HG03442 (cell line): Measurements from ENCODE around the gene GANC.

Experiments used
- ATAC-seq: cut with Tn5 transposase; IDR thresholded peaks from one replicate; pipeline ENCODE4 v1.9.1; 2021; ENCODE audit warnings: mild to moderate bottlenecking, moderate library complexity; ENCODE audit not compliant: unreplicated experiment

GANC gene

DNA sequence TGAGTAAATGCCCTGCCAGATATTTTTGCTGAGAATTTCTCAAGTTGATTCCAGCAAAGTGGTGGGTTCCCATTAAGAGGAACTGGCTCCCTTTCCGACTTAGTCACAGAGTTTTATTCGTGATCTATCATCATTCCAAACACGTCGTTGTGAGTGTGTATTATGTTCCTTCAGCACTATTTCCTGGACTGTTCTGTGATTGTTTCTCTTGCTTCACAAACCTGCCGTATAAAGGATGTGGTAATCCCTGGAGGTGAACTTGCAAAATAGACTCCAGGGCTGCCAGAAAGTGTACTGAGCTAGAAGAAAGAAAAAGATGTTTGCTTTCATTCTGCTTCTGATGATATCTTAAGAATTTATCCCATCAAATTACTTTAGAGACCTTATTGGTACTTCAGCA lies 71.8 kb downstream of the GANC start:
- ATAC-seq = no peak

DNA sequence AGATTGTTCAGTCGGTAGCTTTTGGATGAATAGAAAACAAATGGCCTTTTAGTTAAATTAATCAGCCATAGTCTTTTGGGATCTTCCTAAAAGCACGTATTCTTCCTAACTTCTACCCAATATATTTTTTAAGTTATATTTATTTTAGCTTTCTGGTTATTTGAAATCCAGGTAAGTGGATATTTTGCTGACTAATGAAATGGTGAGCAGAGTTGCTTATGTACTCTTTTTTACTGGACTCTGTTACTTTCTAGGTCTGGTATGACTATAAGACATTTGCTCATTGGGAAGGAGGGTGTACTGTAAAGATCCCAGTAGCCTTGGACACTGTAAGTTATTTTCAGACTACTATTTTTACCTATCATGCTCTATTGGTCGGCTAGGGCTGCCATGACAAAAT lies 72.5 kb downstream of the GANC start:
- ATAC-seq = no peak

DNA sequence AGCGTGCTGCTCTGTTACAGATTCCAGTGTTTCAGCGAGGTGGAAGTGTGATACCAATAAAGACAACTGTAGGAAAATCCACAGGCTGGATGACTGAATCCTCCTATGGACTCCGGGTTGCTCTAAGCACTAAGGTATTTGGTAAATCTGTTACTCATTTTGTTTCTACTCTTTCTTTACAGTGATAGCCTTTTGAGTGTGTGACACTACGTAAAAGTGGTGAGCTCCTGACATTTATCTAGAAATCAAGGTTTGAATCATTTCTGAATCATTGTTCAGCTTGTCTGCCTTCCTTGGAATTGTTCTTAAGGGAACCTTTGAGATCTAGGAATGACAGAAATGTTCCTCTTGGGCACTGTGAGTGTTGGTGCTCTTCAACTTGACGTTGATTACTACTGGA lies 75.1 kb downstream of the GANC start:
- ATAC-seq = no peak

DNA sequence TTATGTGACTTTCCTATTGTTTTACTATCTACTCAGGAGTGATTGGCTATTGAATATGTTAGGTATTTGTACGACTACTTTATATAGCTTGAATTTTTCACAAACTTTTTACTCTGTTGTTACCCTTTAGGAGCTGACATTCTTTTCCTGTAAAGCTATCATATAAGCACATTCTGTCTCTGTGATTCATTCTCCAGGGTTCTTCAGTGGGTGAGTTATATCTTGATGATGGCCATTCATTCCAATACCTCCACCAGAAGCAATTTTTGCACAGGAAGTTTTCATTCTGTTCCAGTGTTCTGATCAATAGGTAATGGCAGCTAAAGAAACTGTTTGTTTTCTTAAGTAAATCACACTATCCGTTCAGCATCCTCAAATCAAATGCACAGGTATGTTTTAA lies 76.2 kb downstream of the GANC start:
- ATAC-seq = no peak

DNA sequence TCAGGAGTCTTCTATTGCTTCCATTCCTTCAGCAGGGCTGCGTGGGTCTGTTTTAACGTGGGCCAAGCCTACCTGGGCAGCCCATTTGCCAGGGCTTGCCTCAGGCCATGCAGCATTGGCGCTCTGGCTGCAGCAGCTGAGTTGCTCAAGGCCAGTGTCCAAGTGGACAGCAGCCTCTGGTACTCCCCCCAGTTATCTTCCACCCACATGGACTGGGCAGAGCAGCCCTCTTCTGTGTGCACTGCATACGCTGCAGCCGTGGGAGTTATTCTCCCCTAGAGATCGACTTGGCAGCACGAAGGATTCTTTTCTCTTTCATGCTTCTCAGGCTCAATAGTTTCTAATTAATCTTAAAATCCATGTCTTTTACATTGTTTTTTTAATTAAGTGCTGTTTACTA lies 79.4 kb downstream of the GANC start:
- ATAC-seq = no peak

DNA sequence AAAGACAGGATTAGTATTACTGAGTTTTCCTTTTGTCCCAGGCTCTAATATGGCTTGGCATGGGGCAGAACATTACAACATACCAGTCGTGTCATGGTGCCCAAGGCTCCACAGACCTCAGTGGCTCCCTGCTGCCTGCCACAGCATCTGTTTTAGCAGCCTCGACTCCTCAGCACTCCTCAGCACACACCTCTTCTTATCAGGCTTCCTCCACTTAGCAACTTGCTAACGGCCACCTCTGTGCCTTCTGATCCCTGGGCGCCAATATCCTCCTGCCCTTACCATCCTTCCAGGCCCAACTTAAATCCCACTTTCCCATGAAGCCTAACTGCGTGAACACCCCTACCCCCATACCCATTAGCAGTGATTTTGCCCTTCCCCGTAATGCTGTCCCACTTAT lies 80.1 kb downstream of the GANC start:
- no peak for ATAC-seq

GRCh38 chr15:42354824-42355223 lies 81.8 kb downstream of the GANC start:
- ATAC-seq = no peak

DNA sequence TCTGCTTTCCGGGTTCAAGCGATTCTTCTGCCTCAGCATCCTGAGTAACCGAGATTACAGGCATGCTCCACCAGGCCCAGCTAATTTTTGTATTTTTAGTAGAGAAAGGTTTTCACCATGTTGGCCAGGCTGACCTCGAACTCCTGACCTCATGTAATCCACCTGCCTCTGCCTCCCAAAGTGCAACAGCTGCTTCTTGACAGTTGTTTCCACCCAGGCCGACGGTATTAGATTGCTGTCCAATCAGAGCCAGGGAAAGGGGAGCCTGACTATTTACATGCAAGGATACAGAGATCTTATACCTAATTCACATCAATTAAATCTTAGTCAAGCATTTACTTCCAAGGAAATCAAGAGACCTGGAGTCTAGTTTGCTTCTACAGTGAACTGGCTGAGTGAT lies 82.3 kb downstream of the GANC start:
- ATAC-seq = no peak

- ATAC-seq = no peak
These were observed 83.8 kb downstream of the GANC start for GRCh38 chr15:42356851-42357250.

GRCh38 chr15:42358141-42358540 lies 85.1 kb downstream of the GANC start:
- ATAC-seq = no peak

DNA sequence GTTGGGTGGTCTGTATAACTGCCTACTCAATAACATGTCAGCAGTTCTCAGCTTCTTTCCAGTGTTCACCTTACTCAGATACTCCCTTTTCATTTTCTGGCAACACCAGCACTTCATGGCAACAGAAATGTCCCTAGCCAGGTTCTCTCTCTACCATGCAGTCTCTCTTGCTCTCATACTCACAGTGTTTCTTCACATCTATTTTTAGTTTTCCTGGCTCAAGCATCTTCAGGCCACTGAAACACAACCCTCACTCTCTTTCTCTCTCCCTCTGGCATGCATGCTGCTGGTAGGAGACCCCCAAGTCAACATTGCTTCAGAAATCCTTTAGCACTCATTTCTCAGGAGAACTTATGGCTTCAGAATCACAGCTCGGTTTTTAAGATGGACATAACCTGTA lies 86.2 kb downstream of the GANC start, which contains the start of gene CAPN3:
Gene CAPN3 (plus strand): TSS at position 253 of the 400 bp plus-strand sequence. CDS start 305 bp downstream, outside the sequence.
- ATAC-seq = no peak

DNA sequence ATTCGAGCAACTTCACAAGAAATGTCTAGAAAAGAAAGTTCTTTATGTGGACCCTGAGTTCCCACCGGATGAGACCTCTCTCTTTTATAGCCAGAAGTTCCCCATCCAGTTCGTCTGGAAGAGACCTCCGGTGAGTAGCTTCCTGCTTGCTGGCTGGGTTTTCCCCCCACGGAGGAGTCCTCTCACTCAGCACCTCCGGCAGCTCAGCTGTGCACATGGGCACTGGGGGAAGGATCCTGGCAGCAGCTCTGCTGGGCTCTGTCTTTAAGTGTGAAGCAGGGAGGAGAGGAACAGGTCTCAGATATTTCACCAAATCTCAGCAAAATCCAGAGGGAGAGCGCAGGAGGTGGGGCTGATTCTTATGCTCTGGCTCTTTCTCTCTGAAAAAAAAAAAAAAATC lies 87.0 kb downstream of the GANC start:
- ATAC-seq = no peak

GRCh38 chr15:42360535-42361112 lies 87.6 kb downstream of the GANC start:
- no peak for ATAC-seq

GRCh38 chr15:42363487-42363886 lies 90.5 kb downstream of the GANC start:
- ATAC-seq = no peak

DNA sequence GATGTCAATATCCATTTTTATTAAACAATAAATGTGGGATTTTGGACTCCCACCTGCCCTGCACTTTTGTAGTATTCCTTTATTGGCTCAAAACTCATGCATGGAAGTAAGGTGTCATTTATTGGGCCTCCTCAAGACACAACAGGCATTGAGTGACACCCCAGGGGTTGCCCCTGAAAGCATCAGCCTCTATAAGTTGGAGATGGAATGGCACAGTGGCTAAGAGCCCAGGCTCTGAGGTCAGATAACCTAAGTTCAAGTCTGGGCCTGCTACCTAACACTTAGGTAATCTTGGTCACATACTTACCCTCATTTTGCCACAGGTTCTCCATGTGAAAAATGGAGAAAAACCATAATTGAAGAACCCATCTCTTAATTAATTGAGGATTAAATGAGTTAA lies 90.9 kb downstream of the GANC start:
- no peak for ATAC-seq

DNA sequence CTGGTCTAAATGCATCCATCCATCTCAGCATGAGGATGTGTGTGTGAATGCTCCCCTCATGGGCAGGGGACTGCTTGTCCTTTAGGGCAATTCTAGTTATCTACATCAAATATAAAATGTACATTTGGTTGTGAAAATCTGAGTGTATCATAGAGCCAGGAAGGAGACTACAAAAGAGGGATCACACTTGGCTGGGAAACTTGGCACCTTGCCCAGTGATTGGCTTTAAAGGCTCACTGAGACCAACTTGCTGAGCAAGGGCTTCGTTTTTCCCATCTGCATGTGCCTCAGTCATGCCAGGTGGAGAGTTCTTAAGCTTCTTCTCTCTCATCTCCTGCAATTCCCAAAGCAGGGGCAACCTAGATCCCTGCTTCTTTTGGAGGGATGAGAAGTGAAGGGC lies 91.5 kb downstream of the GANC start:
- no peak for ATAC-seq

DNA sequence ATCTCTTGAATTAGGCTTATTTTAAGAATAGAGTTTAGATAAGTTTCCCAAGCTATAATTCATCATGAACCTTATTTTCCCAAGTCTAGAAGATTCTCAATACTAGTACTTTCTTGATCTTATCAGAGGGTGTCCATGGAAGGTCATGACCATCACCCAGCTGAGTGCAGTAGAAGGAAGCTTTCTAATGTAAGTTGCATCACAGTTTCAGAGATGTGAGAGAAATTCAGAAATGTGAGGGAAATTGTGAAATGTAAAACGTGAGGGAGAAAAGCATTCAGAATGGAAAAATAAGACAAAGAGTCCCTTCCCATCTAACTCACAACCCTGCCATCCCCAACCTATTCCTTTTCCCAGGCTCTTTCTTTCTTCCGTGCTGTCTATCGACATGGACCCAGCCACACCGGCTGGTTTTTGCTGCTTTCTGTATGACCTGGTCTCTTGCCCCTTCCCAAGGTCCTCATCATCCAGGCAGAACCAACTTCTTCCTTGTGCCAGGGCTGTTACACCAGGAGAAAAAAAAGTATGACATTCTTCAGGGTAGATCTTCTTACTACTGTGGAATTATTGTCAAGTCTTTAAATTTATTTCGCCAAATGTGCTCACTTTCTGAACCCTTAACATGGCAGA lies 93.0 kb downstream of the GANC start:
- ATAC-seq = no peak

DNA sequence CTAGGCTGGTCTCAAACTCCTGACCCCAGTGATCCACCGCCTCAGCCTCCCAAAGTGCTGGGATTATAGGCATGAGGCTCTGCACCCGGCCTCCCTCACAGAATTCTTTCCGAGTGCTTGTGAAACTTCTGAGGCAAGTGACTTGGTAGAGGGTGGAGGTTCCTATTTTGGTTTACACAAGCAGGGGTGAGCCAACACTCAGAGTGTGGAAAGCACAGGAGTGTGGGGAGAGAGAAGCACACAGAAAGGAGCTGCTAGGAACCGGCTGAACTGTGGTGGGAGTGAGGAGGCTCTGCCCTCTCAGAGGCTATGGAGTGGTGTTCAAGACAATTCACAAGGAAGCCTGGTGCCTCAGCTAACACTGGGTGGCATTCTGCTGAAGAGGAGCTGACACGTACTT lies 94.0 kb downstream of the GANC start:
- no peak for ATAC-seq

- ATAC-seq = no peak
These were observed 95.1 kb downstream of the GANC start for GRCh38 chr15:42368096-42368495.

GRCh38 chr15:42371096-42371495 lies 98.1 kb downstream of the GANC start:
- no peak for ATAC-seq

DNA sequence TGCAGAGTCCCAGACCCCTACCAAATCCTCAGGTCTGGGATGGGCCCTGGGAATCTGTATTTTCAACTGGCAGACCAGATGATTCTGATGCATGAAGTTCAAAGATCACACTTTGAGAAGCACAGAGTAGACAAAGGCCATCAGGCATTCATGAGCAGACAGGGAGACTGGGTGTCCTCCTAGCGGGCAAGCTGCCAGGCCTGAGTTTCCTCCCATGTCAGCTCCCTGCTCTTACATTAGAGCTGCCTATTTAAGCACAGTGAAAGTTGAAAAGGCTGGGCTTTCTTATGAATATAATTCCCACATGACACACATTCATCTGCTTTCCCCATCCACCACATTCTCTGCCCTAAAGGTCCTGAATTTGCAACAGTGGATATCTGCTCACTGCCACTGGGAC lies 100.3 kb downstream of the GANC start:
- ATAC-seq = no peak

DNA sequence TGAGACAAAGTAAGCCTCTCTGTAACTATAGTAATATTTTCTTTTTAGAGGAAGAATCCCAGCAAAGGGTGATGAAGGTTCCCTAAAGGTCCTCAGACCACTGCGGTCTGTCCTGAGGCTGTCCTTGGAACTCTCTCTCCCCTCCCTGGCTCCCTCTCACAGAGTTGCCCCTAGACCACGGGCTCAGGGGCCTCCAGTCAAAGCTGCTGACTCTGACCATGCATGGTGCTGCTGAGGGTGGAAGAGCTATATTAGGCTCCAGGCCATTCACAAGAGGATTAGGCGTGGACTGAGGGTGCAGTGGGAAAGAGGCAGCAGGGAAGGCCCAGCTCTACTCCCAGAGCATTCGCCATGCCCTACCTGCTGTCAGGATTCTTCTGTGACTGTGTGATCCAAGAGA lies 100.9 kb downstream of the GANC start:
- no peak for ATAC-seq

GRCh38 chr15:42374810-42375209 lies 101.8 kb downstream of the GANC start:
- ATAC-seq = no peak
